Activated naive CD4-positive, alpha-beta T cell treated with anti-CD3 and anti-CD28 coated beads, Interleukin-2, amount 50 U/mL, for 72 hours (primary cell): Measurements from ENCODE around the gene ZDHHC14. TPM values are rescaled to one million over a fixed set of nuclear protein-coding genes. Genes with fewer than 3 reads are reported as not detected.

Experiments
- ATAC-seq, 2 donors: fragments of 150-1000 bp; cut with Tn5 transposase; 2 replicates each; pipeline ENCODE4 v1.10.0; 2021; ENCODE audit warnings: mild to moderate bottlenecking in 2 of 2, moderate library complexity in 2 of 2
- DNase-seq, 2 donors: peaks; one replicate each; pipeline ENCODE4 v3.0.0; 2021 to 2022; ENCODE audit warnings: low spot score in 2 of 2
- H3K27ac Mint-ChIP-seq, 2 donors: one replicate each; pipeline ENCODE4 v1.8.0; 2022; ENCODE audit warnings: mild to moderate bottlenecking in 2 of 2, mixed read lengths in 2 of 2
- H3K36me3 Mint-ChIP-seq, 2 donors: one replicate each; pipeline ENCODE4 v1.8.0; 2022; ENCODE audit warnings: mixed read lengths in 2 of 2
- H3K9me3 Mint-ChIP-seq, 2 donors: one replicate each; pipeline ENCODE4 v1.8.0; 2022; ENCODE audit warnings: mixed read lengths in 2 of 2
- total RNA-seq, 2 donors: library from RNA; stranded (reverse); gene quantifications; one replicate each; pipeline ENCODE4 v1.2.3, GENCODE V29; 2022

Gene ZDHHC14
- total RNA-seq, 2 donors from 2014 or later = 0.91 to 3.7 TPM

DNA sequence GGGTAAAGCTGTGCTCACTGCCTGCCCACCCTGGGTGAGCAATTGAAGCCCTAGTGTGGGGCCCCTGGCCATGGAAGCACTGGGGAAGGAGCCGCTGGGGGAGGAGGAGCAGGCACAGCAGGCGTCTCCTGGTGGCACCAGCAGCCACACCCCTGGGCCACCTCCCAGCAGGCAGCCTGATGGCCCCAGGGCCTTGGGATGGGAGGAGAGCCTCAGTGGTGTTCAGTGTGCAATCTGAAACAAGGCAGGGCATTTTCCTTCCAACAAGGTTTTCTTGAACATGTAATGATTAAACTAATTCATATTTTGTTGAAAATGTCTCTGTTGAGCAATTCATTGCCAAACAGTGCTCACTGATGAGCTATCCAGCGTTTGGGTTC, 151.0 kb downstream of the ZDHHC14 start:
- no peak for DNase-seq
- H3K9me3 Mint-ChIP-seq = no peaks in the 10 kb centered on the region
- H3K27ac Mint-ChIP-seq = no peak overlapping the region
- H3K36me3 Mint-ChIP-seq = peaks cover 0 to 13% of the 10 kb centered on the region in 2 donors
- ATAC-seq = no peak

DNA sequence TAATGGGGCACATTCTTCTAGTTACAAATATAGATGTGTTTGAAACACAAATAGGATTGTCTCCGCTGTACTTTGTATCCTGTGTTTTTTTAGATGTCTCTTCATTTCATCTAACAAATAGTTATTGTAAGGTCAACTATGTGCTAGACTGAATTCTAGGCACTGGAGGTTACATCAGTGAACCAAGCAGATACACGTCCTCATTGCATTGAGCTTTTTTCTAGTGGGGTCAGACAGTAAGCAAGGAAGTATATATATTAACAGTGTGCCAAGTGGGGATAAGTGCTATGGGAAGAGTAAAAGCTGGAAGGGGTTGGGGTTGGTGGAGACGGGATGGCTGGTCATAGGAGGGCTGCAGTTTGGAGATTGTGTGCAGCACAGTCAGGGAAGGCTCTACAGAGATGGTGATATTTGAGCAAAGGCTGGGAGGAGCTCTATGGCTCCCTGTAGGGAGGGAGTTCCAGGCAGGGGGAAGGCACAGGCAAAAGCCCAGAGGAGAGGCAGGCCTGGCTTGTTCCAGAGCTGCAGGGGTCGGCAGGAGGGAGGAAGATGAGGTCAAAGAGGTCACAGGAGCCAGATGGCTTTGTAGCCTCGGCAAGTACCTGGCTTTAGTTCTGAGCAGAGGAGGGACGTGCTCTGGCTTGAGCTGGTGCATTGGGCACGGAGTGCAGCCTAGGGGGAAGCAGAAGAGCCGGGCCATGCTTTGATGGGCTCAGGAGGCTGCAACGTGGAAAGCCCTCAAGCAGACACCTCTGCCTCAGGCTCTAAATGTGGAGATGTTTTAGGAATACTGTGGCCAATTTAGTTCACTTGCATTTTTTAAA, 152.3 kb downstream of the ZDHHC14 start:
- DNase-seq = no peak
- H3K27ac Mint-ChIP-seq = no peak overlapping the region
- peaks cover 0 to 2% of the 10 kb centered on the region in 2 donors for H3K36me3 Mint-ChIP-seq
- no peaks in the 10 kb centered on the region for H3K9me3 Mint-ChIP-seq
- no peak for ATAC-seq

DNA sequence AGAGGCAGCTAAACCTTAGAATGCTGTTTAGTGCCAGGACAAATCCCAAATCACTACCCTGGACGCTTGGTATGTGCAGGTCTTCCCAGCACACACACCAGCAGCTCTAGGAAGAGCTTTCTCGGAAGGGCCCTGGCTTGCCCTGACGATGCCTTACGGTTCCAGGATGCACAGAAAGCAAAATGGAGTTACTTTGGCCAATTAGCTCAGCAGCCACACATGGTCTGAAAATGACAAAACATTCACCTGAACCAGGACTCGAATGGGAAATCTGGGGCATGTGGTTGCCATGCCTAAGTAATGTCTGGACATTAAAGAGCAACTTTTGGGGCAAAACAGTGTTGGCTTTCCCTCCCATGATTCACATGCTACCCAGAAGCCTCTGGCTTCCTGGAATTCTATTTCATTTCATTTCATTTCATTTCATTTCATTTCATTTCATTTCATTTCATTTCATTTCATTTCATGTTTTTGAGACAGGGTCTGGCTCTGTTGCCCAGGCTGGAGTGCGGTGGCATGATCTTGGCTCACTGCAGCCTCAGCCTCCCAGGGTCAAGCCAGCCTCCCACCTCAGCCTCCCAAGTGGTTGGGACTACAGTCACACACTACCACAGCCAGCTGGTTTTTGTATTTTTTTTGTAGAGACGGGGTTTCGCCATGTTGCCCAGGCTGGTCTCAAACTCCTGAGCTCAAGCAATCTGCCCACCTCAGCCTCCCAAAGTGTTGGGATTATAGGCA, 153.3 kb downstream of the ZDHHC14 start:
- Mint-ChIP-seq H3K36me3 (peaks cover 0 to 7% of the 10 kb centered on the region in 2 donors), H3K9me3 (no peaks in the 10 kb centered on the region), H3K27ac (no peak overlapping the region)
- DNase-seq (no peak), ATAC-seq (no peak)

DNA sequence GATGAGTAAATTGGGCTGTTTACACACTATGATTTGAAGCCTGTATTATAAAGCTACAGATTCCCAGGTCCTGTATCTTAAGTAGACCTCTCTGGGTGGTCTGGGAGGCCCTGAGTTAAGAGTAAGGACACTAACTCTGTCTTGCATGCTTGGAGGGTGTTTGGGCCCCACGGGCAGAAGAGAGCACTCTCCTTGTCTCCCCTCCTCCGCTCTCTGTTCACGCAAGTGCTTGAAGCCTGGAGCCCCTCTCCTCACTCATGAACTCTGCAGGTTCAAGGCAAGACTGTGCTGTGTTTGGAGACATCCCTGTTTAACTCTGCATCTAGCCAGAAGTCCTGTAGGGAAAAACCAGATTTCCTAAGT, 154.0 kb downstream of the ZDHHC14 start:
- ATAC-seq (no peak), DNase-seq (no peak)
- Mint-ChIP-seq H3K9me3 (no peaks in the 10 kb centered on the region), H3K27ac (peak overlapping the region; percentile 22 to 94), H3K36me3 (peaks cover 0 to 7% of the 10 kb centered on the region in 2 donors)

DNA sequence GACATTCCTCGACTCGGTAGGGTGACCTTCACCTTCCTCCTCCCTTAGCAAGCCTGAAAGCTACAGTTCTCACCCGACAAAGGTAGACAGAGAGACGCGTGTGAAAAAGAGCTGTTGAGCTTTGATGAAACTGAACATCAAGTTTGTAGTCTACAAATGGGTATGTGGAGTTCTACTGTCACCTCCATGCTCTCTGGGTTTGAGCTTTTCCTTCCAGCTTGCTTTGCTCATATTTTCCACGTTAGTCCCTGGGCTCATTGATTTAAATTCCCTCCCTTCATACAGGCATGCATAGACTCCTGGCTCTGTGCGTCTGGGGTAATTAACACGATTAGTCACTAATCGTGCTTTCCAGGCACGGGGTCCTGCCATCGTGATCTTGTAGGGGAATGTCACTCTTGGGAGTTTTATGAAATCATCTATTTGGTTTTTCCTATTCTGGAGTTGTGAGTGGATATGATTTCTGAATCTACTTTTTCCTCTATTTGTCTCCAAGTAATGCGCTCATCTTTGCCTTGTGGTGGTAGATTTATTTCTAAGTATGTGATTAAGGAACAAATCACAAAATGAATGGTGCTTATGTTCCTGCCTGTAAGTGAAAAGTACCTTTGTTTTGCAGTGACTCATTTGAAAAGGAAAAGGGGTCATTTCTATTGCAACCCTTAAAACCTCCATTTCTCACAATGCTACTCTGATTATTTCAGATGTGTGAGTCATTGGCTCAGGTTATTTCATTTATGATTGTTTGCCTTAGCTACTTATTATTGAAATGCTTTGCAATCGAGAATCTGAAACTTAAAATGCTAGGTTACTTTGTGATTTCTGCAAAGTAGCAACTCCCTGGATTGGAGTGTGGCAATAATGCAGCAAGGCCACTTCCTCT, 154.6 kb downstream of the ZDHHC14 start:
- Mint-ChIP-seq H3K9me3 (no peaks in the 10 kb centered on the region), H3K36me3 (peaks cover 0 to 7% of the 10 kb centered on the region in 2 donors), H3K27ac (peak overlapping the region; percentile 22 to 94)
- ATAC-seq (peak; percentile 89 to 91), DNase-seq (peak in 1 of 2 donors; percentile 21)

DNA sequence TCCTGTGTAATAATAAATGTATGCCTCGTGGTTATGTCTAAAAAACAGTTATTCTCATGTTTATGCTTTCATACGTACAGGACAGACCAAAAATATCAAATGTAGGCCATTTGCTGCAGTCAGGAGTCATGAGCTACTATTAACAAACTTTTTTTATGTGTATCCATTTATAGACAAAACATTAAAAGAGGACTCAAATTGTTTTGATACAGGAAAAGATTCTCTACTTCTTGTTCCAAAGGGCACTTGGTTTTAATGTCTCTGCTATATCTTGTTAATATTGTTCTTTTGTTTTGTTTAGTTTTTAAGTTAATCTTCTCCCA, 155.2 kb downstream of the ZDHHC14 start:
- Mint-ChIP-seq H3K9me3 (no peaks in the 10 kb centered on the region), H3K36me3 (peaks cover 0 to 7% of the 10 kb centered on the region in 2 donors), H3K27ac (peak overlapping the region; percentile 22 to 38)
- DNase-seq = no peak
- no peak for ATAC-seq

DNA sequence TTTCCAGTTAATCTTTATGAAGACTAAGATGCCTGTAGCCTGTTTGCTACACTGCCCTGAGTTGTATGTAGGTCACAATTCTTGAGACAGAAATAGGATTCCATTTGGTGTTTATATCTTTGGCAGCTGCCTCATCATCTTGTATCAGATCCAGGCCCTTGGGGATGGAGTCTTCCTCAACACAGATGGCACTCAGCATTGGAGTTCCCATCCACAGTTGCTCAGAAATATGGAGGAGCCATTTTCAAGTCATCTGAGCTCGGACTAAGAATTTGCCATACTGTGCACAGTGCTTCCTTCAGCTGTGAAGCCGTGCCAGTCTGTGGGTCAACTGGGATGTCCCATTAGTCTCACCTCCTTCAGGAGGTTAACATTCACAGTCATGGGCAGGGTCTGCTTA, 156.6 kb downstream of the ZDHHC14 start:
- DNase-seq (no peak), ATAC-seq (no peak)
- Mint-ChIP-seq H3K27ac (no peak overlapping the region), H3K36me3 (peaks cover 0 to 7% of the 10 kb centered on the region in 2 donors), H3K9me3 (no peaks in the 10 kb centered on the region)

DNA sequence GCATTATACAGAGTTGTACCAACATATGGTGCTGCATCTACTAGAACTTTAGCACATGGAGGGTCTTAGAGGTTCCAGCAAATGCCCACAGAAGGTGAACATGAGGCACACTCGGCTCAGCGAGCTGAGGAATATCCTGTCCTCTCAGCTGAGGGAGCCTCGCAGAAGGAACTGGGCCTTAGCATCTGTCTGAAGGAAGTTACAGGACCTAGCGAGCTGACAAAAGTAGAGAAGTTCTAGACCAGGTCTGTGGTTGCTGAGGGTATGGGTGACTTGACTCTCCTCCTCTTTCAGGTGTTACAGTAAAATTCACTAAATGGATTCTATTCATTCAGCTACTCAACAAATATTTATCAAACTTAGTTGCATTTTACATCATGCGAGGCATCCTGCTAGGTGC, 157.2 kb downstream of the ZDHHC14 start:
- peaks cover 0 to 7% of the 10 kb centered on the region in 2 donors for H3K36me3 Mint-ChIP-seq
- H3K27ac Mint-ChIP-seq = peak overlapping the region in 1 of 2 donors; percentile 30
- DNase-seq (no peak), ATAC-seq (peak in 1 of 2 donors; percentile 37)
- H3K9me3 Mint-ChIP-seq = no peaks in the 10 kb centered on the region

DNA sequence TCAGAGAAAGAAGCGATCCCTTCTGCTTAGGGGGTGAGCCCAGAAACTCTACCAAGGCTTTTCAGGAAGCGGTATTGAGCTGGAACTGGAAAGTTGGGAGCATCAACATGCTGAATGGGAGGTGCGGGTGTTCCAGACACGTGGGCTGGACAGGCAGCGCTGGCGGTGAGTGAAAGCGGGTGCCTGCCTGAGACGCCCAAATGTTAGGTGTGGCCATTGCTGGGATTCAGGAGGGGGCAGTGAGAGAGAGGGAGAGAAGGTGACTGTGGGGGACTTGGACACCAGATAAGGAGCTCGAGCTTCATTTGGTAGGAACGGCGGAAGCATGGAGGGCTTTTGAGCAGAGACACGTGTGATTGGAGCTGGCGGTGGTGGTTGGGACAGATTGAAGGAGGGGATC, 157.7 kb downstream of the ZDHHC14 start:
- DNase-seq (no peak), ATAC-seq (no peak)
- Mint-ChIP-seq H3K36me3 (peaks cover 0 to 7% of the 10 kb centered on the region in 2 donors), H3K27ac (no peak overlapping the region), H3K9me3 (no peaks in the 10 kb centered on the region)

DNA sequence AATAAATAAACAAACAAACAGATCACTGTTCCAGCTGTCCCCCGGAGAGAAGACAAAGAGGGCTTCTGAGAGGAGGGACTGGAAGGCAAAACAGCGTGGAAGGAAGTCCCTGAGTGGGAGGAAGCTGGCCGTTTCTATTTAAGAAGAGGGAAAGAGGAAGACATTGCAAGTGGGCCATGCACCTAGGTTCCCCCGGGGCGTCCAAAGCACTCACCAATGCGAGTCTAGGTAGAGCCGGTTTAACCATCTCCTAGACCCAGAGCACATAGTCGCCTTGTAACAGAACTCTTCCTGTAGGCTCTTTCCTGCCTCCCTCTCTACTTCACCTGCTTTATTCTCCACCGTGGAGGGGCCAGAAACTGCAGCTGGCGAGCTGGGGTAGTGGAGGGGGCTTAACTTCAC, 158.4 kb downstream of the ZDHHC14 start:
- H3K9me3 Mint-ChIP-seq = no peaks in the 10 kb centered on the region
- H3K27ac Mint-ChIP-seq = peak overlapping the region in 1 of 2 donors; percentile 62
- ATAC-seq (no peak), DNase-seq (no peak)
- H3K36me3 Mint-ChIP-seq = peaks cover 0 to 7% of the 10 kb centered on the region in 2 donors

DNA sequence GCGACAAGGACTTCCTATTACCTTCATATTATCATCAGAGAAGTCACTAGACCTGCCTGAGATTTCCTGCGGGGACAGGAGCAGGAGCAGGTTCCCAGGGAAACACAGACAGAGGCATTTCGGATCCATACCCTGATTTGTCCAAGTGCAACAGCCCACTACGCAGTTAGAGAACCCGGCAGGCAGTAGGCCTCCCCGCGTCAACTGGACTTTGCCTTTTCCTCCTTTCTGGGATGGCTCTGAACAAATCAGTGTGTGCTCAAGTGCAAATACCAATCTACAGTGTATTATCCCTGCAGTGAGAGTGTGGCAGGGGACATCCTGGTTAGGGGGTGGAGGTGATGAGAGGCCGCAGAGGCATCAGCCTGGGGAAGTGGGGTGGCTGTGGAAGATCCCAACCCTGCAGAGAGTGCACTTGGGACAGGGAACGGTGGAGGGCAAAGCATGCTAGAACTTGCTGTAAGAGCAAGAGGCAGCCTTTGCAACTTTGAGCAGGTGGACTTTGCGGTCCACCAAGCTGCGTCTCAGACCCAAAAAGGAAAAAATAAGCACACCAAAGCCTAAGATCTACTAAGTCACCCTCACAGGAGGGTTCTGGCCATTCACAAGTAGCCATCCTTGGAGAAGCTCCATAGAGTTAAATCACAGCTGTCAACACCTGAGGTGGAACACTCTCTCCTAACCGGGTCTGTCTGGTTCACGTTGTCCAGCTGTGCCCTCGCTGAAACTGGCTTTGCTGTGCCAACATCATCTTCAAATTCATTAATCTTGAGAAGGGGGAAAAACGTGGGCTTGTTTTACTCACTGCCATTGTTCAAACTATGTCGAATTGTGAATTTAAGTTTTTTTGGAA, 159.1 kb downstream of the ZDHHC14 start:
- peaks cover 5% of the 10 kb centered on the region in 2 donors for H3K9me3 Mint-ChIP-seq
- DNase-seq (no peak), ATAC-seq (no peak)
- H3K27ac Mint-ChIP-seq = no peak overlapping the region
- H3K36me3 Mint-ChIP-seq = peaks cover 5 to 14% of the 10 kb centered on the region in 2 donors

DNA sequence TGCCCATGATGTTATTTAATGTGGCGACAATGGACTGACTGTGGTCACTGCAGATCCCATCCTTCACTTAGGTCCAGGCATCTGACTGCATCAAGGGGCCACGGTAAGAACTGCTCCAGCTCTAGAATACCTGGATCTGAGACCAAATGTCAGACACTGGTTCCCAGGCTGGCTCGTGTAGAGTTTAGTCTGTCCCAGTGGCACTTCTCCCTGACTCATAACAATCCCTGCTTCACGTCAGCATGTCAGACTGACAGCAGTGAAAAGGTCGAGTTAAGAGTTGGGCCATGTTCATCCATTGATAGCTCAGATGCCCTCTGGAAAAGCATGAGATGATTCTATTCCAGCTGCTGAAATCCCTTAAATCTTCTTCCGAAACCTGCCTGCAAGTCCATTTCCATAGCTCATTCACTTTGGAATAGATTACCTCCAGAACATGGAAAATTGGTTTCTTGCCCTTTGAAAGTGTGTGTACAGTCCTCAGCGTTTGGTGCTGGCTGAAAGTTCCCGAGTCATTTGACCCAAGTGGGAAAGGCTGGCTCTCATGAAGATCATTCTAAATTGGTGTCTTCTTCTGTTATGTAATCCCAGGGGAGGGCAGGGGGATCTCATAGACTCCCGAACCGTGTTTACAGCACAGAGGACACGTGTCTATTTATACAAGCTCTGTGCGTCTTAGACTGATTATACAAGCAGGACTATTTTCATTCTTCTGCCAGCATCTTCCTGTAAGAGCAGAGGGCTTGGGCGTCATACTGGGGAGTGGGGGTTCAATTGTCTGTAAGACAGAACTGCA, 160.8 kb downstream of the ZDHHC14 start:
- H3K36me3 Mint-ChIP-seq = peaks cover 5 to 14% of the 10 kb centered on the region in 2 donors
- H3K9me3 Mint-ChIP-seq = peaks cover 5% of the 10 kb centered on the region in 2 donors
- DNase-seq (no peak), ATAC-seq (no peak)
- H3K27ac Mint-ChIP-seq = no peak overlapping the region

DNA sequence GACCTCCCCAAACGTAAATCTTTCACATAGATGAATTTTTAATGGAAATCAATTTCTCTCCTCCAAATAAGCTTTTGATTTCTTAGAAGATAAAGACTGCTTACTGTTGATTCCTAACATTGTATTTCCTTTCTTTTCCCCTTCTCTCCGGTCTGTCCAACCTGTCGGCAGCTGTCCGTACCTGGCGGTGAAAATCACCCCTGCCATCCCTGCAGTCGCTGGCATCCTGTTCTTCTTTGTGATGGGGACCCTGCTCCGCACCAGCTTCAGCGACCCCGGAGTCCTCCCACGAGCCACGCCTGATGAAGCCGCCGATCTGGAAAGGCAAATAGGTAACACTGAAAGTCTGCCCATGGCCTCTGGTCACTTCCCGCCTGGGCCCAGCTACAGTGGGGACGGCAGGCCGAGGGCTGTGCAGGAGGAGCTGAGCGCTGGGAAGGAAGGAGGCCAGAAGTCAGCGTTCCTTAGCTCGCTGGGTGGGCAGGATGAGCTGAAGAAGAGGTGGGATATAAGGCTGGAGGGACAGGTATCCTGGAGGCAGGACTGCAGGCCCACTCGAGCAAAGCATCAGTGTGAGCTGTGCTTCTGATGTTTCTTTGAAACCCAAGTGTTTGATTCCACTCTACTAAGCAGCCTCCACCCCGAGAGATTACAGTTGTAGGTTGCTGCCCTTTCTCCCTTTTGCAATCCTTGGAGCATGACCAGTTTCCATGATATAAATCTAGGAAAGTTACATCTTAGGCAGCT, 161.6 kb downstream of the ZDHHC14 start:
- DNase-seq (no peak), ATAC-seq (no peak)
- no peak overlapping the region for H3K27ac Mint-ChIP-seq
- peaks cover 5 to 14% of the 10 kb centered on the region in 2 donors for H3K36me3 Mint-ChIP-seq
- H3K9me3 Mint-ChIP-seq = peaks cover 5% of the 10 kb centered on the region in 2 donors

DNA sequence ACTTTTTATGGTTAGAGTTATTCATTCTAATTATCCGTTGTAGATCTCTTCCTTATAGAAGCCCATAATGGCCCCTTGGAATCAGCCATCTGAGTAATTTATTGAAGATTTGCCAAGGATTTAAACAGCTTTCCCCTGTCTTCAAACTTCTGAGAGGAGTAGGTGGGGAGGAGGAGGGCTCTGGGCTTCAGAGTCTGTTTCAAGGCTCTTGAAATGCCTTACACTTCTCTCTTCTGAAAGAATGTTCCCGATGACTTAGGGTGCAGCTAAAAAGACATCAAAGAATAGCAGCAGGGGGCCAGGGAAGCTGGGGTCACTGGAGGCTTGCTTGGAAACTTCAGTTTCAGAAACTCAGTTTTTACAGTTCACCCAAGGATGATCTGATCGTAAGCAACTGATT, 165.3 kb downstream of the ZDHHC14 start:
- no peak overlapping the region for H3K27ac Mint-ChIP-seq
- ATAC-seq (no peak), DNase-seq (no peak)
- H3K36me3 Mint-ChIP-seq = peaks cover 5 to 7% of the 10 kb centered on the region in 2 donors
- peaks cover 5 to 8% of the 10 kb centered on the region in 2 donors for H3K9me3 Mint-ChIP-seq

DNA sequence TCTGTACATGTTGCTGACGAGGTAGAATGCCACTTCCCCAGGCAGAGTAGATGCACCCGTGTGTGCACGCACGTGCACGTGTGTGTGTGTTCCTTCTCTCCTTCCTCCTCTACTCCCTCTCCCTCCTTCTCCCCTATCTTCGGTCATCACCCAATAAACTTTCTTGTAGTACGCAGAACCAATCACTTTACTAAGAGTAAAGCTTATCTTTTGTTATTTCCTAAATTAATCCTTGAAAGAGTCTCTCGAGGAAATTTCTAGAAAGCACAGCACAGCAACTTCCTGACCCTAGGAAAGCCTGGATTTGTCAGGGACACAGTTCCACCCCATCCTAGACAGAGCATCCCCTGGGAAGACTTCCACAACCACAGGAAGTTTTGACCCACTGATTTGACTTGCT, 166.1 kb downstream of the ZDHHC14 start:
- H3K9me3 Mint-ChIP-seq = peaks cover 5 to 8% of the 10 kb centered on the region in 2 donors
- H3K36me3 Mint-ChIP-seq = peaks cover 5 to 7% of the 10 kb centered on the region in 2 donors
- no peak overlapping the region for H3K27ac Mint-ChIP-seq
- ATAC-seq (no peak), DNase-seq (no peak)
